ENCODE data around the gene PPP2R3A.

DNA sequence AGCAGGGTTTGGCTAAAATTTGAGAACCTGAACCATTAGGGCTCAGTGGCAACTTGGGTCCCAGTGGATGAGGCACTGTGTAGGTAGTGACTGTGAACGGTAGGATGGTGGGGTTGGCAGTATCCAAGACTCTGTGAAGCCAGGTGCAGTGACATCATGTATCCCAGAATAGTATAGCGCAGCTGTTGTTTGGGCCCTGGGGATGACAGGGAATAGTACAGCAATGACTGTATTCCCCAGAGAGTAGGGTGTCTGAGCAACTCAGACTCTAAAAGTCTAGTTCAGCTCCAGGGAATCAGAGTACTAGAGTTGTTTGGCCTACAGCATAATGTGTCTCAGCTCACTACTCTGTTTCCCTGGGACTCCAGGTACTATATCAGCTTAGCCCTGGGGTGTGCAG, 20.7 kb upstream of the PPP2R3A start:
- TF ChIP-seq, protein P1, sequence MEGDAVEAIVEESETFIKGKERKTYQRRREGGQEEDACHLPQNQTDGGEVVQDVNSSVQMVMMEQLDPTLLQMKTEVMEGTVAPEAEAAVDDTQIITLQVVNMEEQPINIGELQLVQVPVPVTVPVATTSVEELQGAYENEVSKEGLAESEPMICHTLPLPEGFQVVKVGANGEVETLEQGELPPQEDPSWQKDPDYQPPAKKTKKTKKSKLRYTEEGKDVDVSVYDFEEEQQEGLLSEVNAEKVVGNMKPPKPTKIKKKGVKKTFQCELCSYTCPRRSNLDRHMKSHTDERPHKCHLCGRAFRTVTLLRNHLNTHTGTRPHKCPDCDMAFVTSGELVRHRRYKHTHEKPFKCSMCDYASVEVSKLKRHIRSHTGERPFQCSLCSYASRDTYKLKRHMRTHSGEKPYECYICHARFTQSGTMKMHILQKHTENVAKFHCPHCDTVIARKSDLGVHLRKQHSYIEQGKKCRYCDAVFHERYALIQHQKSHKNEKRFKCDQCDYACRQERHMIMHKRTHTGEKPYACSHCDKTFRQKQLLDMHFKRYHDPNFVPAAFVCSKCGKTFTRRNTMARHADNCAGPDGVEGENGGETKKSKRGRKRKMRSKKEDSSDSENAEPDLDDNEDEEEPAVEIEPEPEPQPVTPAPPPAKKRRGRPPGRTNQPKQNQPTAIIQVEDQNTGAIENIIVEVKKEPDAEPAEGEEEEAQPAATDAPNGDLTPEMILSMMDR (IDR thresholded peaks at IDR 0.05), result no peak
- no peak for TF ChIP-seq POLR2A (IDR thresholded peaks at IDR 0.05)

Data from body of pancreas (tissue), 4 donors.